GM19452 (cell line): Measurements from ENCODE around the gene RPTOR.
"Not testable (repeated sequence)": the region's sequence is repeated elsewhere in the genome, so short reads cannot be mapped to it uniquely, and the experiment has no call there.

Experiments used
- ATAC-seq: cut with Tn5 transposase; IDR thresholded peaks from one replicate; pipeline ENCODE4 v1.9.1; 2021; ENCODE audit not compliant: unreplicated experiment

RPTOR gene

GRCh38 chr17:80755650-80756405, 211.2 kb downstream of the RPTOR start:
- ATAC-seq, result no peak

GRCh38 chr17:80758481-80759376, 214.1 kb downstream of the RPTOR start:
- ATAC-seq, result no peak

GRCh38 chr17:80759377-80759673, 214.7 kb downstream of the RPTOR start:
- no peak for ATAC-seq

GRCh38 chr17:80760511-80760911, 215.9 kb downstream of the RPTOR start:
- no peak for ATAC-seq

GRCh38 chr17:80761110-80761871, 216.7 kb downstream of the RPTOR start:
- no peak for ATAC-seq

- ATAC-seq, result no peak
These were observed 217.4 kb downstream of the RPTOR start for GRCh38 chr17:80762076-80762475.

GRCh38 chr17:80763293-80763867, 218.7 kb downstream of the RPTOR start:
- ATAC-seq, result no peak

- not testable (repeated sequence) for ATAC-seq
These were observed 220.0 kb downstream of the RPTOR start for GRCh38 chr17:80764627-80765145.

GRCh38 chr17:80765241-80765961, 220.8 kb downstream of the RPTOR start:
- ATAC-seq, result no peak

GRCh38 chr17:80766290-80766855, 221.7 kb downstream of the RPTOR start:
- no peak for ATAC-seq

- no peak for ATAC-seq
These were observed 223.8 kb downstream of the RPTOR start for GRCh38 chr17:80768389-80768788.

- no peak for ATAC-seq
These were observed 224.3 kb downstream of the RPTOR start for GRCh38 chr17:80768936-80769335.

- ATAC-seq, result no peak
These were observed 224.9 kb downstream of the RPTOR start for GRCh38 chr17:80769516-80769915.

GRCh38 chr17:80769936-80770625, 225.4 kb downstream of the RPTOR start:
- no peak for ATAC-seq

- no peak for ATAC-seq
These were observed 226.4 kb downstream of the RPTOR start for GRCh38 chr17:80770881-80771611.

GRCh38 chr17:80771612-80772005, 227.0 kb downstream of the RPTOR start:
- ATAC-seq, result no peak

- no peak for ATAC-seq
These were observed 228.2 kb downstream of the RPTOR start for GRCh38 chr17:80772906-80773242.

- no peak for ATAC-seq
These were observed 228.8 kb downstream of the RPTOR start for GRCh38 chr17:80773243-80773991.
